AG10803 (cell line): ENCODE measurements around the gene NEIL3.
"Not testable (repeated sequence)": the region's sequence is repeated elsewhere in the genome, so short reads cannot be mapped to it uniquely, and the experiment has no call there.

Experiments
- DNase-seq: peaks from one replicate; pipeline ENCODE4 v3.0.0; 2010; ENCODE audit warnings: low read depth
- H3K4me3 ChIP-seq: 2 replicates; pipeline ENCODE4 v1.5.1; 2011; ENCODE audit warnings: mild to moderate bottlenecking, low read length, control low read depth
- CTCF ChIP-seq: conservative IDR thresholded peaks from 2 replicates; pipeline ENCODE4 v1.5.1; 2011; ENCODE audit warnings: mild to moderate bottlenecking, low read length, control low read depth, inconsistent platforms

NEIL3 gene

GRCh38 chr4:177302371-177303100 is 7.1 kb upstream of the NEIL3 start:
- TF ChIP-seq CTCF = no peak

GRCh38 chr4:177304094-177304493 is 5.6 kb upstream of the NEIL3 start:
- TF ChIP-seq CTCF = no peak
- DNase-seq = no peak
- H3K4me3 ChIP-seq = no peak overlapping the region

More at GRCh38 chr4:177302371-177303100, 7.1 kb upstream of the NEIL3 start:
- peak; percentile 62 for DNase-seq
- no peak overlapping the region for H3K4me3 ChIP-seq

GRCh38 chr4:177304864-177305263 is 4.8 kb upstream of the NEIL3 start:
- not testable (repeated sequence) for H3K4me3 ChIP-seq, DNase-seq

GRCh38 chr4:177308125-177308524 is 1.5 kb upstream of the NEIL3 start:
- no peak overlapping the region for H3K4me3 ChIP-seq
- DNase-seq = peak; percentile 83
- no peak for TF ChIP-seq CTCF

- DNase-seq = no peak
- TF ChIP-seq CTCF = no peak
- peak overlapping the region; percentile 79 for H3K4me3 ChIP-seq
Observed at GRCh38 chr4:177308847-177309521, 690 bp upstream of the NEIL3 start.

GRCh38 chr4:177311589-177311988 is 1.9 kb downstream of the NEIL3 start:
- no peak overlapping the region for H3K4me3 ChIP-seq
- no peak for TF ChIP-seq CTCF
- no peak for DNase-seq

GRCh38 chr4:177313263-177313662 is 3.6 kb downstream of the NEIL3 start:
- no peak for TF ChIP-seq CTCF
- H3K4me3 ChIP-seq = no peak overlapping the region
- DNase-seq = peak; percentile 39
